ENCODE data around the gene RPL7A. TPM values are rescaled to one million over a fixed set of nuclear protein-coding genes. Genes with fewer than 3 reads are reported as not detected.
"Not testable (repeated sequence)": the region's sequence is repeated elsewhere in the genome, so short reads cannot be mapped to it uniquely, and the experiment has no call there.

Gene RPL7A
- total RNA-seq, 1 donor from 2014 or later = 1,126 TPM

DNA sequence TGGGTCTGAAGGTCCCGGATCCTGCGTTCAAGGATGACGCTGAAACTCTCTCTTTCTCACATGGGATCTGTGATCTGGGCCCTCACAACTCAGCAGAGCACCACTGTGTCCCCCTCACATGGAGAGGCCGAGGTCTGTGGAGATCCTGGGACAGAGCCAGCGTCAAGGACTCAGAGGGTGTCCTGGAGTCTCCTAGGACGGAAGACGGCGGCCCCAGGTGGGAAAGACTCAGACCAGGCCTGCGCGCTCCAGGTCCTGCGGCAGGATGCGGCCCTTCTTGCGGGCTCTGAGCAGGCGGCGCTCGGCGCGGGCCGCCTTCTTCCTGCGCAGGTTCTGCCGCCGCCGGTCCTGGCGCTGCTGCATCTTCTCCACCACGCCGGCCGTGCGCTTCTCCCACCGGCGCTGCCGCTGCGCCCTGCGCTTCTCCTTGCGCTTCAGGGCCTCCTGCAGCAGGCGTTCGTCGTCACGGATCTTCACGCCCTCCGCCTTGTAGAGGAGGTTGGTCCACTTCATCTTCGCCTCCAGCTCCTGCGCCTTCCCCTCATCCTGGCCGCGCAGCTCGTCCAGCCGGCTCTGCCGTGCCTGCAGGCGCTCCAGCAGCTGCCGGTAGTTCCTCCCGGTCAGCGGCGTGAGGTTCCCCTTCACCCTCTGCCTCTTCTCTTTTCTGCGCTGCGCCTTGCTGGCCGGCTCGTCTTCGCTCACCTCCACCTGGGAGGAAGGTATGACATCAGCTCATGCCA lies 16.2 kb upstream of the RPL7A start:
- DNase-seq (ENCODE audit: low spot score) = peak; percentile 86
- TF ChIP-seq, protein P1, sequence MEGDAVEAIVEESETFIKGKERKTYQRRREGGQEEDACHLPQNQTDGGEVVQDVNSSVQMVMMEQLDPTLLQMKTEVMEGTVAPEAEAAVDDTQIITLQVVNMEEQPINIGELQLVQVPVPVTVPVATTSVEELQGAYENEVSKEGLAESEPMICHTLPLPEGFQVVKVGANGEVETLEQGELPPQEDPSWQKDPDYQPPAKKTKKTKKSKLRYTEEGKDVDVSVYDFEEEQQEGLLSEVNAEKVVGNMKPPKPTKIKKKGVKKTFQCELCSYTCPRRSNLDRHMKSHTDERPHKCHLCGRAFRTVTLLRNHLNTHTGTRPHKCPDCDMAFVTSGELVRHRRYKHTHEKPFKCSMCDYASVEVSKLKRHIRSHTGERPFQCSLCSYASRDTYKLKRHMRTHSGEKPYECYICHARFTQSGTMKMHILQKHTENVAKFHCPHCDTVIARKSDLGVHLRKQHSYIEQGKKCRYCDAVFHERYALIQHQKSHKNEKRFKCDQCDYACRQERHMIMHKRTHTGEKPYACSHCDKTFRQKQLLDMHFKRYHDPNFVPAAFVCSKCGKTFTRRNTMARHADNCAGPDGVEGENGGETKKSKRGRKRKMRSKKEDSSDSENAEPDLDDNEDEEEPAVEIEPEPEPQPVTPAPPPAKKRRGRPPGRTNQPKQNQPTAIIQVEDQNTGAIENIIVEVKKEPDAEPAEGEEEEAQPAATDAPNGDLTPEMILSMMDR (IDR thresholded peaks at IDR 0.05) = no peak
- H3K27ac Mint-ChIP-seq (ENCODE audit: unreplicated experiment) = no peak overlapping the region
- H3K27me3 Mint-ChIP-seq (ENCODE audit: low read depth) = no peaks in the 10 kb centered on the region
- H3K36me3 Mint-ChIP-seq (ENCODE audit: low read depth) = peaks cover 19% of the 10 kb centered on the region
- peaks cover 18% of the 10 kb centered on the region for H3K4me1 Mint-ChIP-seq (ENCODE audit: low read depth)
- H3K4me3 Mint-ChIP-seq (ENCODE audit: unreplicated experiment) = no peak overlapping the region
- no peaks in the 10 kb centered on the region for H3K9me3 Mint-ChIP-seq (ENCODE audit: low read depth)

DNA sequence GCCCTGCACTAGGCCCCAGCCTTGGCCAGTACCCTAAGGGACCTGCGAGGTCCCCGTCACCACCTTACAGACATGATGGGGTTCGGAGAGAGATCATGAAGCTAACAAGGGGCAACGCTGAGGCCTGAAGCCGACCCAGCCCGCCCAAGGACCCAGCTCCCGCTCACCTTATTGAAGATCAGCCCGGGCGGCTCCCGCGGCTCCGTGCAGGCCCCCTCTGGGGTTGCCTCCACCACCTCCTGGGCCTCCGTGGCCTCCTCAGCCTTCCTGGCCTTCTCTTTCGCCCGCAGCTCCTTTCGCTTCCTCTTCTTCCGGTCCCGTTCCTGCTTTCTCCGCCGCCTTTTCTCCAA lies 15.7 kb upstream of the RPL7A start:
- H3K36me3 Mint-ChIP-seq (ENCODE audit: low read depth) = peaks cover 19% of the 10 kb centered on the region
- no peak overlapping the region for H3K27ac Mint-ChIP-seq (ENCODE audit: unreplicated experiment)

DNA sequence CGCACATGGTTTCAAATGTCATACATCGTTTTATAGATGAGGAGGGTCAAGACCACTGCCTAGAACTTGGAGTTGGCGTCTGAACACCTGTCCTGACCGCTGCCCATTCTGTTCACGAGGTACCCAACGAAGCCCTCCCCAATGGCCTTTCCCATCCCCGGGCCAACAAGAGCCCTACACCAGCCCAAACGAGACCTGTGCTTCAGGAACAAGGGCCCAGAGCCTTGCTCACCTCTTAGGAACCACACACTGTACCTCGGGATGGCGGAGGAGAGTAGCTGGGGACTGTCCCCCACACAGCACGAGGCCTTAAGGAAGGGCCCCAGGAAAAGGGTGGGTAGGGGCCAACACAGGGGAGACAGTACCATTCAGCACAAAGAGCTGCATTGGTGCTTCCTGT lies 15.0 kb upstream of the RPL7A start:
- DNase-seq (ENCODE audit: low spot score) = peak; percentile 55
- TF ChIP-seq, protein P1 (IDR thresholded peaks at IDR 0.05) = no peak
- peaks cover 19% of the 10 kb centered on the region for H3K4me1 Mint-ChIP-seq (ENCODE audit: low read depth)
- H3K36me3 Mint-ChIP-seq (ENCODE audit: low read depth) = peaks cover 19% of the 10 kb centered on the region
- no peaks in the 10 kb centered on the region for H3K27me3 Mint-ChIP-seq (ENCODE audit: low read depth)
- H3K4me3 Mint-ChIP-seq (ENCODE audit: unreplicated experiment) = no peak overlapping the region
- no peaks in the 10 kb centered on the region for H3K9me3 Mint-ChIP-seq (ENCODE audit: low read depth)
- no peak overlapping the region for H3K27ac Mint-ChIP-seq (ENCODE audit: unreplicated experiment)

More for the DNA sequence above, 15.7 kb upstream of the RPL7A start:
- H3K4me3 Mint-ChIP-seq (ENCODE audit: unreplicated experiment) = no peak overlapping the region
- DNase-seq (ENCODE audit: low spot score) = peak; percentile 71
- H3K4me1 Mint-ChIP-seq (ENCODE audit: low read depth) = peaks cover 19% of the 10 kb centered on the region
- no peaks in the 10 kb centered on the region for H3K9me3 Mint-ChIP-seq (ENCODE audit: low read depth)
- no peaks in the 10 kb centered on the region for H3K27me3 Mint-ChIP-seq (ENCODE audit: low read depth)
- TF ChIP-seq, protein P1 (IDR thresholded peaks at IDR 0.05) = no peak

DNA sequence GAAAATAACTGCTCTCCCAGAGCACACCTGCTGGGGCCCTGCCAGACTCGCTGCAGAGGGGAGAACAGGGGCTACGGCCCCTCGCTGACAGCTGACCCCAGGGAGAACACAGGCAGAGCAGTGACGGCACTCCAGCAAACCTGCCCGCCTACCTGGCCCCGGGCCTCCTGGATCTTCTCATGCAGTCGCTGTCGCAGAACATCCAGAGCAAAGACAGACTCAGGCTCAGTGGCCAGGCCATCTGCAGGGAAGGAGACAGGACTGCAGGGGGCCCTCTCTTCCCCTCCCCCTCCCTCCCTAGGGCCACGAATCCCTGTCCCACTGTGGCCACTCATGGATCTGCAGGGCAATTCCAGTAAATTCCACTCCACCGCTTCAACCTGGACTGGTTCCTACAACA lies 14.5 kb upstream of the RPL7A start:
- H3K4me3 Mint-ChIP-seq (ENCODE audit: unreplicated experiment) = no peak overlapping the region
- peaks cover 19% of the 10 kb centered on the region for H3K4me1 Mint-ChIP-seq (ENCODE audit: low read depth)
- H3K36me3 Mint-ChIP-seq (ENCODE audit: low read depth) = peaks cover 19% of the 10 kb centered on the region
- no peaks in the 10 kb centered on the region for H3K27me3 Mint-ChIP-seq (ENCODE audit: low read depth)
- TF ChIP-seq, protein P1 (IDR thresholded peaks at IDR 0.05) = no peak
- peak; percentile 61 for DNase-seq (ENCODE audit: low spot score)
- no peak overlapping the region for H3K27ac Mint-ChIP-seq (ENCODE audit: unreplicated experiment)
- H3K9me3 Mint-ChIP-seq (ENCODE audit: low read depth) = no peaks in the 10 kb centered on the region

DNA sequence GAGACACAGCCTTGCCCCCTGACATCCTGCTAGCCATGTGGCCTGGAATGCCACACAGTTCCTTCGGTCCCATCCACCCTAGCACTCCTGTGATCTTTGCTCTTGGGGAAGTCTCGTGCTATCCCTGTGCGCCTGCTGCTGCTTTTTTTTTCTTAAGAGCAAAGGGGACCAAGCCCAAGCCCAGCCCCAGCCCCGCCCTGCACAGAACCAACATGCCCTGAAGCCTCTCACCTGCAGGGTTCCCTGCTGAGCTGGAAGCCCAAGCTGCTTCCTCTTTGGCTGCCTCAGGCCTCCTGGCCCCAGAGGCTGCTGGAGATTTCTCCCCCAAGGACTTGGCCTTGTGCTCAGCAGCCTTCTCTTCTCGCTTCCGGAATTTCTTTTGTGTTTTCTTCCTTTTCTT lies 13.9 kb upstream of the RPL7A start:
- Mint-ChIP-seq H3K4me1 (ENCODE audit: low read depth) (peaks cover 19% of the 10 kb centered on the region), H3K27ac (ENCODE audit: unreplicated experiment) (no peak overlapping the region), H3K4me3 (ENCODE audit: unreplicated experiment) (peak overlapping the region; percentile 19), H3K27me3 (ENCODE audit: low read depth) (no peaks in the 10 kb centered on the region), H3K36me3 (ENCODE audit: low read depth) (peaks cover 21% of the 10 kb centered on the region), H3K9me3 (ENCODE audit: low read depth) (no peaks in the 10 kb centered on the region)
- TF ChIP-seq, protein P1 (IDR thresholded peaks at IDR 0.05) = no peak
- peak; percentile 30 for DNase-seq (ENCODE audit: low spot score)

DNA sequence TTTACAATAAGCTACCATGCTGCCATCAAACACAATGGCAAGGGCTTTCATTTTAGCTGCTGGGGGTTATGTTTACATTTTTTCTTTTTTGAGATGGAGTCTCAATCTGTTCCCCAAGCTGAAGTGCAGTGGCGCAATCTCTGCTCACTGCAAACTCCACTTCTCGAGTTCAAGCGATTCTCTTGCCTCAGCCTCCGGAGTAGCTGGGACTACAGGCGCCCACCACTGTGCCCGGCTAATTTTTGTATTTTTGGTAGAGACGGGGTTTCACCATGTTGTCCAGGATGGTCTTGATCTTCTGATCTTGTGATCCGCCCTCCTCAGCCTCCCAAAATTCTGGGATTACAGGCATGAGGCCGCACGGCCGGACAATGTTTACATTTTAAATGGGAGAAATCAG lies 13.1 kb upstream of the RPL7A start:
- peak; percentile 20 for DNase-seq (ENCODE audit: low spot score)
- not testable (repeated sequence) for H3K9me3 Mint-ChIP-seq (ENCODE audit: low read depth); H3K27me3 Mint-ChIP-seq (ENCODE audit: low read depth)
- peak overlapping the region; percentile 97 for H3K4me3 Mint-ChIP-seq (ENCODE audit: unreplicated experiment)
- H3K4me1 Mint-ChIP-seq (ENCODE audit: low read depth) = peaks cover 19% of the 10 kb centered on the region
- peaks cover 23% of the 10 kb centered on the region for H3K36me3 Mint-ChIP-seq (ENCODE audit: low read depth)
- H3K27ac Mint-ChIP-seq (ENCODE audit: unreplicated experiment) = peak overlapping the region; percentile 94

Data from chondrocyte (in vitro differentiated cells).